ENCODE data around the gene NRL.

NRL gene

GRCh38 chr14:24060443-24060842, 54.3 kb downstream of the NRL start:
- no peaks in the 10 kb centered on the region for H3K27me3 ChIP-seq (replicated peaks)
- DNase-seq = no peak
- no peak overlapping the region for H3K4me3 ChIP-seq (ENCODE audit: low read depth, low read length)
- in situ Hi-C loops (cut with HindIII; ENCODE audit: low pct_ligation_motif_present, low sequenced_read_pairs) = no loop called here
- H3K27ac ChIP-seq = no peak overlapping the region
- no peak for TF ChIP-seq CTCF (IDR thresholded peaks at IDR 0.05; ENCODE audit: low read depth, low read length, missing control alignments)
- no peaks in the 10 kb centered on the region for H3K36me3 ChIP-seq (replicated peaks)

DNA sequence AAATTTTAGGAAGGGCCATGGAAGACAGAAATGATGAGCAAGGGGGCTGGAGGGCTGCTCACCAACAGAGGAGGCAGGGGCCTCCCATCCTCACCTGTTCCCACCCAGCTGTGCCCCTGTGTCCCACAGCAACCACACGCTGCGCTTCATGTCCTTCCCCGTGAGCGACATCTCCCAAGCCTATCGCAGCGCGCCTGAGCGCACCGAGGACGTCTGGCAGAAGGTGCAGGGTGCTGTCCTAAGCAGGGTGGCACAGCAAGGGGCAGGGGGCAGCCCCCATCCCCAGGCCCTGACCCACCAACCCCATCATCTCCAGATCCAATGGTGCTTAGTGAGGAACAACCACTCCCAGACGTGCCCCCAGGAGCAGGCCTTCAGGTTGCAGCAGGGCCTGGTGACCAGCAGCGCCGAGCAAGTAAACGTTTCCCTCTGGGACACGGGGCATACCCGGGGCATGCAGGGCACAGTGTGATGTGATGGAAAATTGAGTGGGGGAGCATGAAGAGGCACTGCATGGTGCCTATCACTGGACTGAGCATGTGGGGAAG, 54.8 kb downstream of the NRL start:
- Histone ChIP-seq H3K4me3 (ENCODE audit: low read depth, low read length) (no peak overlapping the region), H3K36me3 (replicated peaks) (no peaks in the 10 kb centered on the region), H3K27ac (no peak overlapping the region), H3K27me3 (replicated peaks) (no peaks in the 10 kb centered on the region)
- no peak for DNase-seq
- in situ Hi-C loops (cut with HindIII; ENCODE audit: low pct_ligation_motif_present, low sequenced_read_pairs) = no loop called here
- no peak for TF ChIP-seq CTCF (IDR thresholded peaks at IDR 0.05; ENCODE audit: low read depth, low read length, missing control alignments)

DNA sequence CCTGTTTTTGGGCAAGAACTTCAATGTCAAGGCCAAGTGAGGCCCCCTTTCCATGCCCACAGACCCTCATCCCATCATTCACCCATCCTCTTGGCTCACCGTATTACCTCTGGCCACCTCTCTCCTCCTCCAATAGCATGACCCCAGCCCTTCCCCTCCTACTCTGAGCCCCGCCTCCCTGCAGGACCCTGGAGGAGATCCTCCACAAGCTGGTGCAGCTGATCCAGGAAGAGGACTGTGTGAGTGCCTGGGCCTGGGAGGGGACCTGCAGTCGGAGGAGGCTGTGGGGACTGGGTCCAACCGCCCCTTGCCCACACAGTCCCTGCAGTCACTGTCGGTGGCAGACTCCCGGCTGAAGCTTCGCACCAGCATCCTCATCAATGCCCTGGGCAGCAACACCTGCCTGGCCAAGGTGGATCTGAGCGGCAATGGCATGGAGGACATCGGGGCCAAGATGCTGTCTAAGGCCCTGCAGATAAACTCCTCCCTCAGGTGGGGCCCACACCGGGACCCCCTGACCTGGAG, 55.7 kb downstream of the NRL start:
- Histone ChIP-seq H3K27me3 (replicated peaks) (no peaks in the 10 kb centered on the region), H3K4me3 (ENCODE audit: low read depth, low read length) (no peak overlapping the region), H3K36me3 (replicated peaks) (no peaks in the 10 kb centered on the region), H3K27ac (no peak overlapping the region)
- in situ Hi-C loops (cut with HindIII; ENCODE audit: low pct_ligation_motif_present, low sequenced_read_pairs) = no loop called here
- no peak for TF ChIP-seq CTCF (IDR thresholded peaks at IDR 0.05; ENCODE audit: low read depth, low read length, missing control alignments)
- no peak for DNase-seq

GRCh38 chr14:24058260-24058950, 56.3 kb downstream of the NRL start:
- H3K27me3 ChIP-seq (replicated peaks) = no peaks in the 10 kb centered on the region
- no peak overlapping the region for H3K4me3 ChIP-seq (ENCODE audit: low read depth, low read length)
- H3K36me3 ChIP-seq (replicated peaks) = no peaks in the 10 kb centered on the region
- H3K27ac ChIP-seq = no peak overlapping the region
- DNase-seq = peak; percentile 74
- in situ Hi-C loops (cut with HindIII; ENCODE audit: low pct_ligation_motif_present, low sequenced_read_pairs) = no loop called here
- peak; percentile 93 for TF ChIP-seq CTCF (IDR thresholded peaks at IDR 0.05; ENCODE audit: low read depth, low read length, missing control alignments)

- Histone ChIP-seq H3K27ac (no peak overlapping the region), H3K36me3 (replicated peaks) (no peaks in the 10 kb centered on the region), H3K27me3 (replicated peaks) (no peaks in the 10 kb centered on the region), H3K4me3 (ENCODE audit: low read depth, low read length) (no peak overlapping the region)
- DNase-seq = no peak
- no peak for TF ChIP-seq CTCF (IDR thresholded peaks at IDR 0.05; ENCODE audit: low read depth, low read length, missing control alignments)
- in situ Hi-C loops (cut with HindIII; ENCODE audit: low pct_ligation_motif_present, low sequenced_read_pairs) = no loop called here
These were observed 56.9 kb downstream of the NRL start for GRCh38 chr14:24057867-24058259.

All from brain microvascular endothelial cell (primary cell).